ENCODE measurements around the gene RARB.

- no peak for TF ChIP-seq CTCF (IDR thresholded peaks at IDR 0.05)
- TF ChIP-seq POLR2A (IDR thresholded peaks at IDR 0.05) = no peak
These were observed 205.9 kb downstream of the RARB start for GRCh38 chr3:25633919-25634318.
